Measurements from ENCODE around the gene USP54. TPM values are rescaled to one million over a fixed set of nuclear protein-coding genes. Genes with fewer than 3 reads are reported as not detected.

USP54 gene
- total and polyA plus RNA-seq, 9 of the 15 experiments (the other 6 are each of a cell fraction or from before 2014, with no cell fraction given) = 3.8 to 40.1 (median 16.9) TPM

DNA sequence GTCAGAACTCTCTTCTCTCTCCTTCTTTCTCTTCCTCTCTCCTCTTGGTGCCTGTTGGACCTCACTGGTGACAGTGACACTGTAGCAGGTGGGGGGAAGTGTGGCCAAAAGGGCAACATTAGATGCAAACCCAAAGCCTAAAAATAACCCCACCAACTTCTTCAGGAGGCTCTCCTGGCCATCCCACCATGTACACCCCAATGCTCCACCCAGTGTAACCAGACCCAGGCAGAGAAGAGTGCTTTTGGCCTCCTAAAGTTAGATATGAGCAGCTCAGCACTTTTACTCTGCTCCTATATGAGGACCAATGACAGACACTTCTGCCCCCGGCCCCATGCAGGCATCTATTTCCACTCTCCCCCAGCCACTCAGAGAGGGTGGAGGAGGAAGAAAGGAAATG lies 44.6 kb upstream of the USP54 start:
- no peak overlapping the region for H3K4me2 ChIP-seq (ENCODE audit: insufficient read depth, low read length)
- TF ChIP-seq ZNF316 (IDR thresholded peaks at IDR 0.05) = peak; percentile 65
- TF ChIP-seq SMARCB1 (IDR thresholded peaks at IDR 0.05; ENCODE audit: insufficient read length, low read depth) = no peak
- no TSS peak for BruUV-seq (replicated peaks)
- H3K36me3 ChIP-seq (ENCODE audit: control insufficient read depth, insufficient read depth, low read length) = no peaks in the 10 kb centered on the region
- no peak overlapping the region for H3K27ac ChIP-seq (ENCODE audit: extremely low read depth, low read depth, low read length)
- FAIRE-seq (no peak), DNase-seq (ENCODE audit: extremely low read depth in 1 of 4, low spot score in 3 of 4) (peak in 2 of 4 experiments; percentile 8 to 25), ATAC-seq (peak; percentile 57)
- peaks cover 9 to 14% of the 10 kb centered on the region in 2 experiments; a peak in 3 of 5 replicates for H3K27me3 ChIP-seq (ENCODE audit: control insufficient read depth in 2 of 2, insufficient read depth in 2 of 2, low read length in 2 of 2)
- in situ Hi-C loops (cut with MboI) = no loop called here
- no peak overlapping the region for H3K4me3 ChIP-seq
- no peaks in the 10 kb centered on the region for H3K79me2 ChIP-seq (ENCODE audit: control insufficient read depth, insufficient read depth, low read length)
- H2AFZ ChIP-seq (ENCODE audit: low read depth, low read length) = no peak overlapping the region
- no peaks in the 10 kb centered on the region for H3K9me1 ChIP-seq (ENCODE audit: control insufficient read depth, insufficient read depth, low read length)
- peaks cover 0 to 4% of the 10 kb centered on the region in 2 experiments; a peak in 3 of 5 replicates for H3K4me1 ChIP-seq (replicated peaks in 1 of 2; ENCODE audit: control insufficient read depth in 2 of 2, insufficient read depth in 2 of 2, low read length in 2 of 2)
- ChIA-PET POLR2A (interaction anchor here (0.7 to 1.7 kb wide), 6 partner anchors 9 to 473 kb away, joined by 3 to 18 read pairs (median 3); no protein-coding TSS in a partner anchor), CTCF (ENCODE audit: low intra/inter-chr PET ratio) (no interaction called here)
- H4K20me1 ChIP-seq (replicated peaks; ENCODE audit: control insufficient read depth, insufficient read depth, low read length) = no peaks in the 10 kb centered on the region
- H3K9me3 ChIP-seq (replicated peaks; ENCODE audit: control insufficient read depth, insufficient read depth, low read depth, low read length) = no peaks in the 10 kb centered on the region
- intact Hi-C loops (cut with micrococcal nuclease) = no loop called here
- no peak overlapping the region for H3K9ac ChIP-seq (ENCODE audit: insufficient read depth in 1 of 2, low read depth in 2 of 2, low read length in 2 of 2)
- WGBS (ENCODE audit: insufficient coverage, low coverage, missing lambda C conversion rate) = 0% methylated on average over 1 of the region's 1 CpG

DNA sequence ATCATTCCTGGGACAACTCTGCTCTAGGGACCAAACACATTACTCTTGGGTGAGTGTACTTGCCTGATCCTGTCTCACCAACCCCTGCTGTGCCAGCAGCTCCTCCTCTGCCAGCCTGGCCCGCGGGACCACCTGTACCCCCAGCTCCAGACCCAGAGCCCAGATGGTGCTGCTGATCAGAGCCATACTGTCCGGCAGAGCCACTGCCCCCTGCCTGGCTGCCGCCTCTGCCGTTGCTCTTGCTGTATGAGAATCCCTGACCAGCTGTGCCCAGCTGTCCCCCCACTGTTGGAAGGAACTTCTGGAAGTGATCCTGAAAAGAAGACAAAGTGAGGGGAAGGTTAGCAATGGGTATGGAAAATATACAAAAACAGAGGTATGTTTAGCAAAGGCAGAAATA lies 43.3 kb upstream of the USP54 start:
- ATAC-seq (no peak), DNase-seq (ENCODE audit: extremely low read depth in 1 of 4, low spot score in 3 of 4) (peak in 2 of 4 experiments; percentile 4 to 12), FAIRE-seq (no peak)
- Histone ChIP-seq H3K9me3 (replicated peaks; ENCODE audit: control insufficient read depth, insufficient read depth, low read depth, low read length) (no peaks in the 10 kb centered on the region), H4K20me1 (replicated peaks; ENCODE audit: control insufficient read depth, insufficient read depth, low read length) (no peaks in the 10 kb centered on the region), H3K4me1 (replicated peaks in 1 of 2; ENCODE audit: control insufficient read depth in 2 of 2, insufficient read depth in 2 of 2, low read length in 2 of 2) (peaks cover 0 to 4% of the 10 kb centered on the region in 2 experiments; a peak in 3 of 5 replicates), H3K27me3 (ENCODE audit: control insufficient read depth in 2 of 2, insufficient read depth in 2 of 2, low read length in 2 of 2) (peaks cover 3 to 11% of the 10 kb centered on the region in 2 experiments; a peak in 3 of 5 replicates), H3K36me3 (ENCODE audit: control insufficient read depth, insufficient read depth, low read length) (no peaks in the 10 kb centered on the region), H3K9me1 (ENCODE audit: control insufficient read depth, insufficient read depth, low read length) (no peaks in the 10 kb centered on the region), H3K27ac (ENCODE audit: extremely low read depth, low read depth, low read length) (no peak overlapping the region), H3K9ac (ENCODE audit: insufficient read depth in 1 of 2, low read depth in 2 of 2, low read length in 2 of 2) (peak overlapping the region in 1 of 2 experiments; percentile 76; a peak in 1 of 4 replicates), H3K4me2 (ENCODE audit: insufficient read depth, low read length) (no peak overlapping the region), H3K79me2 (ENCODE audit: control insufficient read depth, insufficient read depth, low read length) (no peaks in the 10 kb centered on the region), H2AFZ (ENCODE audit: low read depth, low read length) (no peak overlapping the region), H3K4me3 (no peak overlapping the region)
- BruUV-seq (replicated peaks) = no TSS peak
- CTCF ChIA-PET (ENCODE audit: low intra/inter-chr PET ratio) = no interaction called here
- intact Hi-C loops (cut with micrococcal nuclease) = no loop called here
- POLR2A ChIA-PET = no interaction called here
- WGBS (ENCODE audit: insufficient coverage, low coverage, missing lambda C conversion rate) = 30% methylated on average over 5 of the region's 5 CpGs
- in situ Hi-C loops (cut with MboI) = no loop called here
- TF ChIP-seq XRCC4 (IDR thresholded peaks at IDR 0.05; ENCODE audit: extremely low read depth, insufficient read depth, insufficient read length) = no peak
- TF ChIP-seq SETDB1 (IDR thresholded peaks at IDR 0.05; ENCODE audit: low read length) = no peak
- no peak for TF ChIP-seq ZNF146 (CRISPR knock-in tag; IDR thresholded peaks at IDR 0.05; ENCODE audit: unreplicated experiment)
- TF ChIP-seq, protein P1, sequence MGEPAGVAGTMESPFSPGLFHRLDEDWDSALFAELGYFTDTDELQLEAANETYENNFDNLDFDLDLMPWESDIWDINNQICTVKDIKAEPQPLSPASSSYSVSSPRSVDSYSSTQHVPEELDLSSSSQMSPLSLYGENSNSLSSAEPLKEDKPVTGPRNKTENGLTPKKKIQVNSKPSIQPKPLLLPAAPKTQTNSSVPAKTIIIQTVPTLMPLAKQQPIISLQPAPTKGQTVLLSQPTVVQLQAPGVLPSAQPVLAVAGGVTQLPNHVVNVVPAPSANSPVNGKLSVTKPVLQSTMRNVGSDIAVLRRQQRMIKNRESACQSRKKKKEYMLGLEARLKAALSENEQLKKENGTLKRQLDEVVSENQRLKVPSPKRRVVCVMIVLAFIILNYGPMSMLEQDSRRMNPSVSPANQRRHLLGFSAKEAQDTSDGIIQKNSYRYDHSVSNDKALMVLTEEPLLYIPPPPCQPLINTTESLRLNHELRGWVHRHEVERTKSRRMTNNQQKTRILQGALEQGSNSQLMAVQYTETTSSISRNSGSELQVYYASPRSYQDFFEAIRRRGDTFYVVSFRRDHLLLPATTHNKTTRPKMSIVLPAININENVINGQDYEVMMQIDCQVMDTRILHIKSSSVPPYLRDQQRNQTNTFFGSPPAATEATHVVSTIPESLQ (CRISPR knock-in tag; IDR thresholded peaks at IDR 0.05) = no peak
- TF ChIP-seq NFE2 (IDR thresholded peaks at IDR 0.05; ENCODE audit: low read depth) = no peak
- TF ChIP-seq, protein P2, sequence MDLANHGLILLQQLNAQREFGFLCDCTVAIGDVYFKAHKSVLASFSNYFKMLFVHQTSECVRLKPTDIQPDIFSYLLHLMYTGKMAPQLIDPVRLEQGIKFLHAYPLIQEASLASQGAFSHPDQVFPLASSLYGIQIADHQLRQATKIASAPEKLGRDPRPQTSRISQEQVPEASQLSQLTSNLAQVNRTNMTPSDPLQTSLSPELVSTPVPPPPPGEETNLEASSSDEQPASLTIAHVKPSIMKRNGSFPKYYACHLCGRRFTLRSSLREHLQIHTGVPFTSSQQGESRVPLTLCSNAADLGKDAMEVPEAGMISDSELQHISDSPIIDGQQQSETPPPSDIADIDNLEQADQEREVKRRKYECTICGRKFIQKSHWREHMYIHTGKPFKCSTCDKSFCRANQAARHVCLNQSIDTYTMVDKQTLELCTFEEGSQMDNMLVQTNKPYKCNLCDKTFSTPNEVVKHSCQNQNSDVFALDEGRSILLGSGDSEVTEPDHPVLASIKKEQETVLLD (IDR thresholded peaks at IDR 0.05) = no peak
- TF ChIP-seq ZNF764 (CRISPR knock-in tag; IDR thresholded peaks at IDR 0.05; ENCODE audit: low read depth) = no peak
- TF ChIP-seq CBX3 (IDR thresholded peaks at IDR 0.05; ENCODE audit: borderline replicate concordance in 1 of 2, low read length in 2 of 2) = no peak

Data from K562 (cell line).